SJCRH30 (cell line): ENCODE measurements around the gene VASH1. TPM values are rescaled to one million over a fixed set of nuclear protein-coding genes. Genes with fewer than 3 reads are reported as not detected.
A peak's percentile ranks its signal among the peaks of the same experiment; 100 is the strongest.

ENCODE experiments used
- DNase-seq, 2 experiments: peaks; one replicate each; pipeline ENCODE4 v3.0.0-alpha.2; 2015 to 2020
- H3K27ac ChIP-seq: fragments of 250-450 bp; sonication (Bioruptor Pico); 2 replicates; pipeline ENCODE4 v1.5.1; 2020; ENCODE audit warnings: mild to moderate bottlenecking, moderate library complexity
- H3K27me3 ChIP-seq: fragments of 250-450 bp; sonication (Bioruptor Pico); 2 replicates; pipeline ENCODE4 v1.5.1; 2020; ENCODE audit warnings: mild to moderate bottlenecking, moderate library complexity
- H3K36me3 ChIP-seq: fragments of 250-450 bp; sonication (Bioruptor Pico); 2 replicates; pipeline ENCODE4 v1.5.1; 2020; ENCODE audit warnings: mild to moderate bottlenecking, moderate library complexity
- H3K4me1 ChIP-seq: fragments of 250-450 bp; sonication (Bioruptor Pico); 2 replicates; pipeline ENCODE4 v1.5.1; 2020; ENCODE audit warnings: mild to moderate bottlenecking, moderate library complexity
- H3K4me3 ChIP-seq: fragments of 250-450 bp; sonication (Bioruptor Pico); 2 replicates; pipeline ENCODE4 v1.5.1; 2020; ENCODE audit warnings: mild to moderate bottlenecking, moderate library complexity
- H3K9me3 ChIP-seq: fragments of 250-450 bp; sonication (Bioruptor Pico); replicated peaks from 2 replicates; pipeline ENCODE4 v1.5.1; 2020; ENCODE audit warnings: mild to moderate bottlenecking, moderate library complexity
- total RNA-seq: library from RNA; depleted of rRNA; stranded (reverse); fragments of >200 nt; shearing (Covaris generic); gene quantifications from 2 replicates; pipeline ENCODE4 v1.2.3, GENCODE V29; 2014

Gene VASH1
- total RNA-seq, 1 experiment from 2014 or later = 11.5 TPM

- Histone ChIP-seq H3K9me3 (no peaks in the 10 kb centered on the region), H3K36me3 (no peaks in the 10 kb centered on the region), H3K4me3 (no peak overlapping the region), H3K4me1 (no peaks in the 10 kb centered on the region), H3K27ac (no peak overlapping the region), H3K27me3 (no peaks in the 10 kb centered on the region)
- no peak for DNase-seq
Observed at GRCh38 chr14:76772300-76773187, 11.3 kb downstream of the VASH1 start.

GRCh38 chr14:76773188-76773885 lies 12.1 kb downstream of the VASH1 start:
- H3K4me1 ChIP-seq = no peaks in the 10 kb centered on the region
- H3K9me3 ChIP-seq = no peaks in the 10 kb centered on the region
- no peak overlapping the region for H3K4me3 ChIP-seq
- no peaks in the 10 kb centered on the region for H3K36me3 ChIP-seq
- H3K27ac ChIP-seq = no peak overlapping the region
- no peaks in the 10 kb centered on the region for H3K27me3 ChIP-seq
- no peak for DNase-seq

GRCh38 chr14:76773956-76774820 lies 12.9 kb downstream of the VASH1 start:
- Histone ChIP-seq H3K4me3 (no peak overlapping the region), H3K9me3 (no peaks in the 10 kb centered on the region), H3K36me3 (no peaks in the 10 kb centered on the region), H3K4me1 (no peaks in the 10 kb centered on the region), H3K27me3 (no peaks in the 10 kb centered on the region), H3K27ac (no peak overlapping the region)
- no peak for DNase-seq

DNA sequence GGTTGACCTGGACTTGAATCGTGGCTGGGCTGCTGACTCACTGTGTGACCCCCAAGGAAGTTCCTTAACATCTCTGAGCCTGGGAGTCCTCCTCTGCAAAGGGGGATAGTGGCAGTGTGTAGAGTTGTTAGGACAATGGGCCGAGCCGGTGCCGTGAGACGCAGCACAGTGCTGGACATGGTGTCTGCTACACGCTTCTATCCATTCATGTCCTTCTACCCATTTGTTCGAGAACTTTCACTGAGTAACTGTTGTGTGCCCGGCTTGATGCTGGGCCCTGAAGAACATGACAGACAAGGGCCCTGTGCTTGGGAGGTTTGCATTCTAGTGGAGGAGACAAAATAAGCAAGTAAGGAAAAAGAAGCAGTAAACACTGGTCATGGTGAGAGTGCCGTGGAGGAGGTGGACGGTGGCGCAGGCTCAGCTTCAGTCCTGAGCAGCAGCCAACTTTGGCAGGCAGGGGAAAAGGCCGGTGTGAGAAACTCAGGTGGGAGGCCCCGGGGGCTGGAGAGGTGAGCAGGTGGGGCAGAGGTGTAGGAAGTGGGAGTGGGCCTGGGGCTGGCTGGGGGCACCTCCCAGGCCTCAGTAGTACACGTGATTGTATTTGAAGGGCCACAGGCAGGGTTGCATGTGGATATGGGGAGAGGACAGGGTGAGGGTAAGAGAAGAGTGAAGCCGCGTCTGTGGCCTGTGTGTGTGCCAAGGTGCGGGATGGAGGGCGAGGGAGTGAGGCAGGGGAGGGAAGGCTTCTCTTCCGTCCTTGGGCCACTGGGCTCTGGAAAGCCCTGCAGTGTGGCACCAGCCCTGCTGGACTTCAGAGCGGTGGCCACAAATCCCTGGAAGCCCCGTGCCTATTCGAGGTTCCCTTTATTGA lies 13.8 kb downstream of the VASH1 start:
- Histone ChIP-seq H3K4me3 (no peak overlapping the region), H3K36me3 (no peaks in the 10 kb centered on the region), H3K27me3 (no peaks in the 10 kb centered on the region), H3K27ac (no peak overlapping the region), H3K9me3 (no peaks in the 10 kb centered on the region), H3K4me1 (no peaks in the 10 kb centered on the region)
- no peak for DNase-seq

- H3K27ac ChIP-seq = no peak overlapping the region
- H3K36me3 ChIP-seq = no peaks in the 10 kb centered on the region
- DNase-seq = no peak
- no peaks in the 10 kb centered on the region for H3K9me3 ChIP-seq
- no peaks in the 10 kb centered on the region for H3K27me3 ChIP-seq
- H3K4me3 ChIP-seq = no peak overlapping the region
- no peaks in the 10 kb centered on the region for H3K4me1 ChIP-seq
Observed at GRCh38 chr14:76775695-76776427, 14.6 kb downstream of the VASH1 start.

DNA sequence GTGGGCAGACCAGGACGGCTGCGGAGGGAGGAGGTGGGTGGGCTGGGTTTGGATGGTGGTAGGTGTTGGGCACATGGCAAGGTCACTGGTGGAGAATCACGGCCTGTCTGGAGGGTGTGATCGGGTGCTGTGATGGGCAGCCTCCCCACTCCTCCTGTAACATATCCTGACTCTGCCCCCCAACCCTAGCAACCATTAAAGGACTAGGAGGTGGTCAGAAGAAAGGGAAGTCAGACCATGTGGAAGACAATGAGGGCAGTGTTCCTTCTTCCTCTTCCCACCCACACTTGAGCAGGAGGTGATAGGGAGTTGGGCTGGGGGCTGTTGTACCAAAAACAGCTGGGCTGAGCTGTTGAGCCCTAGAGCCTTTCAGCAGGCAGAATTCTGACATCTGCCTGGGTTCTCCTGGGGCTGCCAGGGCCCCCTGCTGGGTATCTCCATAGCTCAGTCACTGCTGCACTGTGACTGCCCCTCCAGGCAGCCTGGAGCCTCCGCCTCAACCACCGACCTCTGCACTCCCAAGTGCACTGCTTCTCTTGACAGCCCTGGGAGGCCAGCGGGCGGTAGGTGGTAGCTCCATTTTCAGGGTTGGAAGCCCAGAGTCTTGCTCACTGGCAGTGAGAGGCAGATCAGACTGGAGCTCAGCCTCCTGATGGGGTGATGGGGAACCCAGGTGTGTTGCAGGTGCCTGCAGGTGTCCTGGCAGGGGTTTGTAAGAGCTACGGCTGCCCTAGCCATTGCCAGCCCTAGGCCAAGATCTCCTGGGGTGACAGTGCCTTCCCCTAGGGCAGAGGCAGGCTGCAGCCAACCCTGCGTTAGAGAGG lies 15.4 kb downstream of the VASH1 start:
- peak; percentile 44 to 71 for DNase-seq

DNA sequence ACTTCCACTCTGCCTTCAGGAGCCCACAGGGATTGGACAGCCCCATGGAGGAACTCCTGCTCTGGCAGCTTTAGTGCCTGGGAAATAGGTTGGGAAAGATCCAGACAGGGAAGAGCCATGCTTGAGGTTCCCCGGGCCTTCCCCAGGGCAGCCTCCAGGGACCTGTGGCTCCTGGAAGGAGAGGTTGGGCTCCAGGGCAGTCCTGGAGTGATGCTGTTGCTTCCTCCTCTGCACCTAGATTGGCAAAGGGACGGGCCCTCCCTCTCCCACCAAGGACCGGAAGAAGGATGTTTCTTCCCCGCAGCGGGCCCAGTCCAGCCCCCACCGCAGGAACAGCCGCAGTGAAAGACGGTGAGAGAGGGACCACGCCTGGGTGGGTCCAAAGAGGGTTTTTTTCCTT lies 16.5 kb downstream of the VASH1 start:
- H3K4me3 ChIP-seq = no peak overlapping the region
- H3K27me3 ChIP-seq = no peaks in the 10 kb centered on the region
- no peak overlapping the region for H3K27ac ChIP-seq
- no peak for DNase-seq
- no peaks in the 10 kb centered on the region; the same call in 1 of the 2 replicates for H3K36me3 ChIP-seq
- H3K4me1 ChIP-seq = no peaks in the 10 kb centered on the region
- H3K9me3 ChIP-seq = no peaks in the 10 kb centered on the region

More for the DNA sequence above, 15.4 kb downstream of the VASH1 start:
- H3K9me3 ChIP-seq = no peaks in the 10 kb centered on the region
- no peak overlapping the region for H3K27ac ChIP-seq
- no peak overlapping the region for H3K4me3 ChIP-seq
- H3K4me1 ChIP-seq = no peaks in the 10 kb centered on the region
- no peaks in the 10 kb centered on the region for H3K36me3 ChIP-seq
- no peaks in the 10 kb centered on the region for H3K27me3 ChIP-seq

DNA sequence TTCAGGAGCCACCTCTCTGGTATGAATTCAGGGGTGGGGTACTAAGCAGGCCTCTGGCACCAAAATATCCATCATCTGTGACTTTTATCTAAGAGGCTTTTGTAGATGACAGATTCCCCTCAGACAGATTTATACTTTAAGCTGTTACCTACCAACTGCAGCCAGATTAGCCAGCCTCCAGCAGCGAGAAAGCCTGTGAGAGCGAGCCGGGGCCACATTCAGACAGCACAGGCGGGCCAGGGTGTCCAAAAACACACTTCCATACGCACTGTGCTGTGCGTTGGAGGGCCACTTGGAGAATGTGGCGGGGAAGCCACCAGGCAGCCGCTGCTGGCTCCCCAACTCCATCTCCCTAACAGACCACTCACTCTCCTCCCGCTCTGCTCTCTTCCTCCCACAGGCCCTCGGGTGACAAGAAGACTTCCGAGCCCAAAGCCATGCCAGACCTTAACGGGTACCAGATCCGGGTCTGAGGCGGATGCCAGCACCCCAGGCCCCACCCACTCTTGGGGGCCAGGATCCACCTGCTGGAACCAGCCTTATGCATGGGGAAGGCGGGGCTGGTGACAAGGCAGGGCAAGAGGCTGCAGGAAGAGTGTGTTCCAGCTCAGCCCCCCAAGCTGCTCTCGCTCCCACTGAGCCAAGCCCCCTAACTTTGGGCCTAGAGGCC lies 17.4 kb downstream of the VASH1 start:
- no peaks in the 10 kb centered on the region for H3K4me1 ChIP-seq
- no peak for DNase-seq
- H3K4me3 ChIP-seq = no peak overlapping the region
- no peaks in the 10 kb centered on the region; the same call in 1 of the 2 replicates for H3K36me3 ChIP-seq
- H3K9me3 ChIP-seq = no peaks in the 10 kb centered on the region
- no peaks in the 10 kb centered on the region for H3K27me3 ChIP-seq
- no peak overlapping the region for H3K27ac ChIP-seq

DNA sequence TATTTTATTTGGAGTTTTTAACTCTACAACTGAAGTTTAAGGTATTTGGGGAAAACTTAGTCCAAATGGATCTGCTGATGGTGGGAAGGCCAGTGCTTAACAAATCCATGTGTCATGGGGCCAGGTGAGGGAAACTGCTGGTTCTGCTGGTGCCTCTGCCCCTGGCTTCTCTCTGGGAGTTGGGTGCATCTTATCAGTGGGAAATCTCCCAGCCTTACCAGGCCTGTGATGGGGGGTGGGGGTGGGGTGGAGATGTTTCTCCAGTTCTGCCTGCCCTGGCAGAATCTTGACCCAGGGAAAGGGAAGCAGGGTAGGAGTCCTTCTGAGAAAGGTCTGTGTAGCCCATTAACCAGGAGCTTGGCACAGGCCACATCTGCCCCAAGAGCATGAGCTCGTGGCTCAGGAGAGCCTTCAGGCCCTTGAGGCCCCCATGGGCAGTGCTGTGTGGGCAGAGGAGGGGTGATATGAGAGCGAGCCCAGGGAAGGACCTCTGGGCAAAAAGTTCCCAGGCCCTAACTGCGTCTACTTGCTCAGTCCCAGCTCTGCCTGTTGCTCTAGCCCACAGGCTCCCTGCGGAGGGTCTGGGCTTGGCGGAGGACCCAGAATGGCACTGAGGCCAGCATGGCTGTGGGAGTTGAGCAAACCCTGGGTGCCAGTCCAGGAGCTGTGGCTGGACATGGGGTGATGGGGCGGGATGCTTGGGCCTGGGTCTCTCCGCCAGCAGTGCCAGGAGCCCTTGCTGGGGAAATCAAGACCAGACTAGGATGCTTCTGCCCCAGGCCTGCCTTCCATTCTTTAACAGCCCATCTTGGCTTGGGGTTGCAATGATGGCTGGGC lies 18.2 kb downstream of the VASH1 start:
- no peaks in the 10 kb centered on the region; the same call in 1 of the 2 replicates for H3K36me3 ChIP-seq
- no peak overlapping the region for H3K4me3 ChIP-seq
- no peaks in the 10 kb centered on the region for H3K9me3 ChIP-seq
- no peak for DNase-seq
- H3K27ac ChIP-seq = no peak overlapping the region
- no peaks in the 10 kb centered on the region for H3K27me3 ChIP-seq
- H3K4me1 ChIP-seq = no peaks in the 10 kb centered on the region

DNA sequence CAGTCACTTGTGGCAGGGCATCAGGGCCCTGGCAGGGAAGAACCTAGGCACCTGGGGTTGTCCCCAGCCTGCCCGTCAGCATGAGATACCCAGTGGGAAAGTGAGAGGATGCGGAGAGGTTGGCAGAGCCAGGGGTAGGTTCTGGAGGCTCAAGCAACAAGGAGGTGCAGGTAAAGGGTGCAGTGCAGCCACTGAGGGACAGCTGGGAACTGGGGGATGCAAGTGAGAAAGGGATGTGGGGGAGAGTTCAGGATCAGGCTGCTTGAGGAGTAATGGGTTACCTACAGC lies 18.7 kb downstream of the VASH1 start:
- no peak overlapping the region for H3K27ac ChIP-seq
- no peaks in the 10 kb centered on the region; the same call in 1 of the 2 replicates for H3K36me3 ChIP-seq
- no peak for DNase-seq
- no peaks in the 10 kb centered on the region for H3K27me3 ChIP-seq
- no peak overlapping the region for H3K4me3 ChIP-seq
- H3K9me3 ChIP-seq = no peaks in the 10 kb centered on the region
- H3K4me1 ChIP-seq = no peaks in the 10 kb centered on the region

DNA sequence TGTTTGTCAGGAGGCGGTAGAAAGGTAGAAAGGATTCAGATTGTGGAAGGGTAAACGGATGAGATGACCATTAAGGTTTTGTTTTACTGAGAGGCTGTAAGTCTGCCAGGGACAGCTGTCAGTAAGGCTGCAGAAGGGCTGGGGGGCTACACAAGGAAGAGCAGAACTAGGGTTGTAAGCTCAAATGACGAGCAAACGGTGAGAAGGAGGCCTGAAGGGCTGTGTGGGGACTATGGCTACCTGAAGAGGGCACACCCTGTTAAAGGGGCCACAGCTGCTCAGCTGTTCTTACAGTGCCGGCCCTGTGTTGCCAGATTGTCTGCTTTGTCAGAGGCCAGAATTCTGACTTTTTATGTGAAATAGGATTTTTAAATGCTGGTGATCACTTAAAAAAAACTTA lies 19.1 kb downstream of the VASH1 start:
- Histone ChIP-seq H3K27me3 (no peaks in the 10 kb centered on the region), H3K4me3 (no peak overlapping the region), H3K36me3 (no peaks in the 10 kb centered on the region; the same call in 1 of the 2 replicates), H3K27ac (no peak overlapping the region), H3K9me3 (no peaks in the 10 kb centered on the region), H3K4me1 (no peaks in the 10 kb centered on the region)
- DNase-seq = no peak
